OCI-M2 (cell line): ENCODE results near the gene PVALB.
"Not testable (repeated sequence)": the region's sequence is repeated elsewhere in the genome, so short reads cannot be mapped to it uniquely, and the experiment has no call there.

Experiments used
- DNase-seq: peaks from one replicate; lab custom pipeline; 2025; ENCODE audit not compliant: unreplicated experiment; lab: John Stamatoyannopoulos, UW

Gene PVALB

GRCh38 chr22:36759481-36760159, 57.2 kb downstream of the PVALB start:
- no peak for DNase-seq

DNA sequence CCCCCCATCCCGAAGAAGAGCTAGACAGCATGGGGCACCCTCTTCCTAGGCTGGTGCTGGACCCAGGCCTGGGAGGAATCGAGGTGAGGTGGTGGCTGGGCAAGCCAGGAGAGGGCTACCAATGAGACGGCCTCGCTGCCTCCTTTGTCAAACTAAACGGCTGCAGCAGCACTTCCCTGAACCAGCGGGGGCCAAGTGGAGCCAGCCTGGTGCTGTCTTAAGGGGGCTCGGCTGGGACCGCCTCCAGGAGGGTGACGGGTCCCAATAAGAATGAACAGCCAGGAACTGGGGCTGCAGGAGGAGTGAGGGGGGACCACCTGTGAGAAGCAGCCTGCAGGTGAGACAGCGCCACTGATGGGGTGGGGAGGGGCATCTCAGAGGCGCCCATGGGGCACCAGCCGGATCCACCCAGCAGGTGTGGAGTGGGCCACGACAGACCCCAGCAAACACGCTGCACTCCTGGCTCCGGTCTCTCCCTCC, 58.0 kb downstream of the PVALB start:
- no peak for DNase-seq

GRCh38 chr22:36757668-36758211, 59.1 kb downstream of the PVALB start:
- DNase-seq, result peak; percentile 7

GRCh38 chr22:36756746-36757655, 59.8 kb downstream of the PVALB start:
- DNase-seq, result no peak

- no peak for DNase-seq
Observed at GRCh38 chr22:36756031-36756430, 60.8 kb downstream of the PVALB start.

GRCh38 chr22:36755316-36755715, 61.5 kb downstream of the PVALB start:
- no peak for DNase-seq

- DNase-seq, result not testable (repeated sequence)
Observed at GRCh38 chr22:36754881-36755280, 62.0 kb downstream of the PVALB start.

DNA sequence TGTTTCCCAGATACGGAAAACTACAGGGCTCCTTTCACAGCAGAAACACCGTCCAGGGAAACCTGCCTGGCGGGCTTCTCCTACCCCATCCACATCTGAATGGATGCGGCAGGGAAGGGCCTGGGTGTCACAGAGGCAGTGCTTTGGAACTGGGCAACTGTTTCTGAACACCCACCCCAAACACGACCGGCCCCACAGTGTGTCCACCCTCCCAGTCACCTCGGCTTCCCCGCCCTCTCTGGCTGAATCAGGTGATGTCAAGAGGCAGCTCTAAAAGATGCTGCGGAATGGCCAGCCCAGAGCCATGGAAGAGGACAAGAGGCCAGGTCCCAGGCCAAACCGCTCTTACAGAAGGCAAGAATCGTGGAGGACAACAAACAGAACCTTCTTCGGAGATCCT, 62.9 kb downstream of the PVALB start:
- no peak for DNase-seq

GRCh38 chr22:36753120-36753802, 63.6 kb downstream of the PVALB start:
- DNase-seq, result no peak
